ENCODE data around the gene WNT1.
A peak's percentile ranks its signal among the peaks of the same experiment; 100 is the strongest.

Gene WNT1

GRCh38 chr12:48980953-48981756, 3.0 kb downstream of the WNT1 start:
- no peak for TF ChIP-seq CTCF (IDR thresholded peaks at IDR 0.05; ENCODE audit: insufficient read depth, low read length, missing control alignments)
- ChIA-PET CTCF (interaction anchor here (1.3 to 40.7 kb wide), 3 partner anchors 10 to 37 kb away, joined by 5 to 1340 read pairs (median 1340); partner anchors contain the start of genes ARF3, DDN, PRKAG1 and WNT1), POLR2A (no interaction called here)
- no peak for DNase-seq (ENCODE audit: low read depth, low spot score)
- H3K4me3 ChIP-seq (ENCODE audit: low read depth, low read length), result peak overlapping the region; percentile 30

GRCh38 chr12:48981757-48982157, 3.6 kb downstream of the WNT1 start:
- no peak overlapping the region for H3K4me3 ChIP-seq (ENCODE audit: low read depth, low read length)
- ChIA-PET POLR2A (no interaction called here), CTCF (interaction anchor here (0.8 to 40.7 kb wide), 4 partner anchors 11 to 46 kb away, joined by 3 to 1340 read pairs (median 672); partner anchors contain the start of genes ARF3, DDN, PRKAG1 and WNT1)
- no peak for DNase-seq (ENCODE audit: low read depth, low spot score)
- TF ChIP-seq CTCF (IDR thresholded peaks at IDR 0.05; ENCODE audit: insufficient read depth, low read length, missing control alignments), result no peak

- POLR2A ChIA-PET, result no interaction called here
- DNase-seq (ENCODE audit: low read depth, low spot score), result no peak
- CTCF ChIA-PET, result interaction anchor here (0.8 to 40.7 kb wide), 10 partner anchors 11 to 168 kb away, joined by 3 to 1340 read pairs (median 4); partner anchors contain the start of genes ARF3, DDN, FKBP11 and WNT1
- no peak overlapping the region for H3K4me3 ChIP-seq (ENCODE audit: low read depth, low read length)
- no peak for TF ChIP-seq CTCF (IDR thresholded peaks at IDR 0.05; ENCODE audit: insufficient read depth, low read length, missing control alignments)
These were observed 4.4 kb downstream of the WNT1 start for GRCh38 chr12:48982397-48983080.

- no peak for TF ChIP-seq CTCF (IDR thresholded peaks at IDR 0.05; ENCODE audit: insufficient read depth, low read length, missing control alignments)
- no peak overlapping the region for H3K4me3 ChIP-seq (ENCODE audit: low read depth, low read length)
- CTCF ChIA-PET, result interaction anchor here (1.6 to 40.7 kb wide), 5 partner anchors 8 to 133 kb away, joined by 4 to 1340 read pairs (median 65); partner anchors contain the start of genes ARF3, DDN, DDX23 and WNT1
- POLR2A ChIA-PET, result no interaction called here
- no peak for DNase-seq (ENCODE audit: low read depth, low spot score)
These were observed 7.4 kb downstream of the WNT1 start for GRCh38 chr12:48985475-48985897.

- ChIA-PET CTCF (interaction anchor here (1.7 to 40.7 kb wide), 4 partner anchors 7 to 133 kb away, joined by 4 to 1340 read pairs (median 702); partner anchors contain the start of genes ARF3, DDN, DDX23 and WNT1), POLR2A (no interaction called here)
- no peak for TF ChIP-seq CTCF (IDR thresholded peaks at IDR 0.05; ENCODE audit: insufficient read depth, low read length, missing control alignments)
- no peak for DNase-seq (ENCODE audit: low read depth, low spot score)
- no peak overlapping the region for H3K4me3 ChIP-seq (ENCODE audit: low read depth, low read length)
These were observed 7.8 kb downstream of the WNT1 start for GRCh38 chr12:48985901-48986300.

Data from AG04449 (cell line).